Hepatocyte (in vitro differentiated cells): ENCODE data around the gene FLII. TPM values are rescaled to one million over a fixed set of nuclear protein-coding genes. Genes with fewer than 3 reads are reported as not detected.

ENCODE experiments used
- DNase-seq: peaks from one replicate; pipeline ENCODE4 v3.0.0-alpha.2; 2016; ENCODE audit warnings: low spot score
- H2AFZ ChIP-seq: fragments of 200-600 bp; sonication (generic); 2 replicates; pipeline ENCODE4 v1.6.0; 2016; ENCODE audit warnings: antibody characterized with exemption, mild to moderate bottlenecking
- H3K27ac ChIP-seq: fragments of 200-600 bp; sonication (generic); 2 replicates; pipeline ENCODE4 v1.5.1; 2016; ENCODE audit warnings: mild to moderate bottlenecking
- H3K27me3 ChIP-seq: fragments of 200-600 bp; sonication (generic); 2 replicates; pipeline ENCODE4 v1.6.1; 2016
- H3K36me3 ChIP-seq: fragments of 200-600 bp; sonication (generic); replicated peaks from 2 replicates; pipeline ENCODE4 v1.5.1; 2016; ENCODE audit warnings: low read depth; ENCODE audit not compliant: insufficient read depth
- H3K4me1 ChIP-seq: fragments of 200-600 bp; sonication (generic); 2 replicates; pipeline ENCODE4 v1.5.1; 2016; ENCODE audit warnings: mild to moderate bottlenecking, moderate library complexity; ENCODE audit not compliant: insufficient read depth
- H3K4me2 ChIP-seq: fragments of 200-600 bp; sonication (generic); 2 replicates; pipeline ENCODE4 v1.6.0; 2016
- H3K4me3 ChIP-seq: fragments of 200-600 bp; sonication (generic); 2 replicates; pipeline ENCODE4 v1.5.1; 2016; ENCODE audit warnings: mild to moderate bottlenecking
- H3K79me2 ChIP-seq: fragments of 200-600 bp; sonication (generic); 2 replicates; pipeline ENCODE4 v1.6.0; 2017; ENCODE audit warnings: mild to moderate bottlenecking
- H3K9me2 ChIP-seq: fragments of 200-600 bp; sonication (generic); replicated peaks from 2 replicates; pipeline ENCODE4 v1.6.0; 2017; ENCODE audit warnings: mild to moderate bottlenecking; ENCODE audit not compliant: insufficient read depth
- H3K9me3 ChIP-seq: fragments of 200-600 bp; sonication (generic); 2 replicates; pipeline ENCODE4 v1.5.1; 2016; ENCODE audit warnings: low read depth, mild to moderate bottlenecking
- H4K20me1 ChIP-seq: fragments of 200-600 bp; sonication (generic); 2 replicates; pipeline ENCODE4 v1.6.0; 2016; ENCODE audit warnings: mild to moderate bottlenecking; ENCODE audit not compliant: insufficient read depth, poor library complexity, severe bottlenecking
- CTCF ChIP-seq: fragments of 200-600 bp; sonication (generic); IDR thresholded peaks from 2 replicates; pipeline ENCODE4 v1.5.1; 2016; ENCODE audit warnings: antibody characterized with exemption, mild to moderate bottlenecking; ENCODE audit not compliant: poor library complexity
- EZH2 ChIP-seq: fragments of 200-600 bp; sonication (generic); IDR thresholded peaks from 2 replicates; pipeline ENCODE4 v1.6.1; 2016; ENCODE audit warnings: antibody characterized with exemption, mild to moderate bottlenecking, borderline replicate concordance
- EZH2phosphoT487 ChIP-seq: fragments of 200-600 bp; sonication (generic); IDR thresholded peaks from one replicate; pipeline ENCODE4 v1.6.1; 2018; ENCODE audit warnings: antibody characterized with exemption, mild to moderate bottlenecking, low read depth, moderate library complexity; ENCODE audit not compliant: unreplicated experiment, severe bottlenecking
- WGBS: methylation state at CpG from one replicate; pipeline ENCODE4 v1.1.6; 2016; ENCODE audit warnings: low lambda C conversion rate; ENCODE audit errors: missing lambda C conversion rate; 5-methylcytosine and 5-hydroxymethylcytosine counted together
- polyA plus RNA-seq: library from polyadenylated mRNA; unstranded; fragments of >200 nt; fragmentation: Nextera tagmentation; extraction: Ambion mirVana; gene quantifications from 2 replicates; pipeline ENCODE4 v1.2.1, GENCODE V29; 2016
- total RNA-seq: library from RNA; depleted of rRNA; stranded (reverse); fragments of >200 nt; gene quantifications from 2 replicates; pipeline ENCODE4 v1.2.3, GENCODE V29; 2014

FLII gene
- total and polyA plus RNA-seq, 2 experiments from 2014 or later, result 142 to 188 TPM

- no peaks in the 10 kb centered on the region for H4K20me1 ChIP-seq
- WGBS, result 67% methylated on average over 7 of the region's 7 CpGs
- TF ChIP-seq EZH2, result no peak
- TF ChIP-seq EZH2phosphoT487, result no peak
- no peak for TF ChIP-seq CTCF
- no peaks in the 10 kb centered on the region for H3K9me3 ChIP-seq
- H3K79me2 ChIP-seq, result no peaks in the 10 kb centered on the region
- H3K4me1 ChIP-seq, result no peaks in the 10 kb centered on the region
- H3K27ac ChIP-seq, result no peak overlapping the region
- no peak overlapping the region for H3K4me3 ChIP-seq
- H3K27me3 ChIP-seq, result no peaks in the 10 kb centered on the region
- H3K36me3 ChIP-seq, result no peaks in the 10 kb centered on the region
- H3K4me2 ChIP-seq, result no peak overlapping the region
- H3K9me2 ChIP-seq, result no peaks in the 10 kb centered on the region
- DNase-seq, result no peak
- no peak overlapping the region for H2AFZ ChIP-seq
These were observed 44.8 kb downstream of the FLII start for GRCh38 chr17:18213666-18214270.

- H2AFZ ChIP-seq, result no peak overlapping the region
- TF ChIP-seq EZH2phosphoT487 (no peak), EZH2 (no peak), CTCF (no peak)
- peaks cover 27% of the 10 kb centered on the region for H4K20me1 ChIP-seq
- DNase-seq, result no peak
- no peaks in the 10 kb centered on the region for H3K36me3 ChIP-seq
- H3K27ac ChIP-seq, result no peak overlapping the region
- no peaks in the 10 kb centered on the region for H3K9me3 ChIP-seq
- no peak overlapping the region for H3K4me3 ChIP-seq
- H3K79me2 ChIP-seq, result peaks cover 28% of the 10 kb centered on the region
- H3K4me1 ChIP-seq, result no peaks in the 10 kb centered on the region
- no peaks in the 10 kb centered on the region for H3K27me3 ChIP-seq
- H3K4me2 ChIP-seq, result no peak overlapping the region
- WGBS, result 97% methylated on average over 19 of the region's 19 CpGs
- no peaks in the 10 kb centered on the region for H3K9me2 ChIP-seq
These were observed 50.4 kb downstream of the FLII start for GRCh38 chr17:18208092-18208491.

- no peaks in the 10 kb centered on the region for H3K27me3 ChIP-seq
- H3K4me3 ChIP-seq, result no peak overlapping the region
- no peak overlapping the region for H2AFZ ChIP-seq
- DNase-seq, result no peak
- no peak overlapping the region for H3K4me2 ChIP-seq
- no peaks in the 10 kb centered on the region for H3K36me3 ChIP-seq
- TF ChIP-seq EZH2 (no peak), EZH2phosphoT487 (no peak)
- no peaks in the 10 kb centered on the region for H3K4me1 ChIP-seq
- H3K9me2 ChIP-seq, result no peaks in the 10 kb centered on the region
- H3K9me3 ChIP-seq, result no peaks in the 10 kb centered on the region
- H3K27ac ChIP-seq, result no peak overlapping the region
- H4K20me1 ChIP-seq, result peaks cover 27% of the 10 kb centered on the region
- H3K79me2 ChIP-seq, result peaks cover 37% of the 10 kb centered on the region
These were observed 51.6 kb downstream of the FLII start for GRCh38 chr17:18206962-18207361.

- Histone ChIP-seq H3K79me2 (peaks cover 46% of the 10 kb centered on the region), H3K36me3 (no peaks in the 10 kb centered on the region), H4K20me1 (peaks cover 34% of the 10 kb centered on the region), H3K4me1 (no peaks in the 10 kb centered on the region), H3K9me2 (no peaks in the 10 kb centered on the region), H3K27me3 (no peaks in the 10 kb centered on the region), H3K4me2 (no peak overlapping the region), H3K27ac (no peak overlapping the region), H2AFZ (no peak overlapping the region), H3K9me3 (no peaks in the 10 kb centered on the region), H3K4me3 (no peak overlapping the region)
- TF ChIP-seq EZH2 (no peak), EZH2phosphoT487 (no peak), CTCF (no peak)
- DNase-seq, result no peak
- WGBS, result 100% methylated on average over 2 of the region's 2 CpGs
These were observed 52.7 kb downstream of the FLII start for GRCh38 chr17:18205861-18206260.
